AG04449 (cell line): Measurements from ENCODE around the gene PPP2R5E.

ENCODE experiments used
- CTCF ChIA-PET: fragments of 350-600 bp; formaldehyde crosslinking; extraction: SDS; loops from one replicate; lab custom pipeline; 2021; ENCODE audit warnings: antibody characterized with exemption; lab: Yijun Ruan, JAX
- POLR2A ChIA-PET: fragments of 400-600, 350-600 bp; formaldehyde crosslinking; extraction: SDS; loops from one replicate; lab custom pipeline; 2020; ENCODE audit warnings: antibody characterized with exemption, inconsistent platforms; lab: Yijun Ruan, JAX
- DNase-seq: peaks from one replicate; pipeline ENCODE4 v3.0.0-alpha.2; 2010; ENCODE audit warnings: low read depth, low spot score
- H3K4me3 ChIP-seq: 2 replicates; pipeline ENCODE4 v1.5.1; 2011; ENCODE audit warnings: low read depth, mild to moderate bottlenecking, control low read depth, low read length
- CTCF ChIP-seq: IDR thresholded peaks from one replicate; pipeline ENCODE4 v1.5.1; 2011; ENCODE audit warnings: mild to moderate bottlenecking, moderate library complexity, low read length, control low read depth, inconsistent platforms; ENCODE audit not compliant: insufficient read depth; ENCODE audit errors: missing control alignments

The PPP2R5E gene

DNA sequence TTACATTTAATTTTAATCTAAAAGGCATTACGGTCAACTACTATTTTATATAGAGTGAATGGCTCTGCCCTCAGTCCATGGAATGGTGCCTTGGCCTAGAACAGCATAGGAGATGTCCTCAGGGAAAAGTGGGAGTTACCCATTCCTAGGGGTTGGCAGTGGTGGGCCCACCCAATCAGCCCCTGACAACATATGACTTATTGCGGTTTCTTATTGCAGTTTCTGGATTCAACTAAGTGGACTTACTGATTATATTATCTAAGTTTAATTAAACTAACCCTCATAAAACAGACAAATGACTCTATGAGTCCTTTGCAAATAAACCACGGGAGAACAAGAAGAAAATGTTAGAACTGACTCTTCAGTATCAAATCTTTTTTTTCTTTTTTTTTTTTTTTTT, 2.3 kb upstream of the PPP2R5E start:
- CTCF ChIA-PET, result interaction anchor here (2.4 kb wide), 1 partner anchor 9 kb away, joined by 11 read pairs; no protein-coding TSS in a partner anchor
- TF ChIP-seq CTCF, result no peak
- DNase-seq, result no peak
- POLR2A ChIA-PET, result no interaction called here
- no peak overlapping the region for H3K4me3 ChIP-seq

- POLR2A ChIA-PET, result no interaction called here
- CTCF ChIA-PET, result interaction anchor here (0.8 to 2.4 kb wide), 6 partner anchors 10 to 225 kb away, joined by 3 to 24 read pairs (median 4); no protein-coding TSS in a partner anchor
- no peak for DNase-seq
- peak; percentile 43 for TF ChIP-seq CTCF
- peak overlapping the region; percentile 24; the same call in 1 of the 2 replicates for H3K4me3 ChIP-seq
Measured at GRCh38 chr14:63544591-63545299, 1.6 kb upstream of the PPP2R5E start.

GRCh38 chr14:63543826-63544406, 739 bp upstream of the PPP2R5E start:
- TF ChIP-seq CTCF, result no peak
- no peak for DNase-seq
- POLR2A ChIA-PET, result interaction anchor here (0.6 to 1.9 kb wide), 7 partner anchors 12 to 996 kb away, joined by 3 to 6 read pairs (median 4); partner anchors contain the start of gene HSPA2
- CTCF ChIA-PET, result interaction anchor here (0.6 to 2.4 kb wide), 8 partner anchors 8 to 226 kb away, joined by 3 to 24 read pairs (median 4); no protein-coding TSS in a partner anchor
- H3K4me3 ChIP-seq, result peak overlapping the region; percentile 96

- ChIA-PET POLR2A (interaction anchor here (0.7 to 1.9 kb wide), 5 partner anchors 10 to 154 kb away, joined by 3 to 6 read pairs (median 3); no protein-coding TSS in a partner anchor), CTCF (interaction anchor here (0.6 to 2.4 kb wide), 6 partner anchors 14 to 228 kb away, joined by 3 to 24 read pairs (median 5); no protein-coding TSS in a partner anchor)
- TF ChIP-seq CTCF, result no peak
- H3K4me3 ChIP-seq, result peak overlapping the region; percentile 85
- no peak for DNase-seq
Measured at GRCh38 chr14:63542231-63542999, 762 bp downstream of the PPP2R5E start.

DNA sequence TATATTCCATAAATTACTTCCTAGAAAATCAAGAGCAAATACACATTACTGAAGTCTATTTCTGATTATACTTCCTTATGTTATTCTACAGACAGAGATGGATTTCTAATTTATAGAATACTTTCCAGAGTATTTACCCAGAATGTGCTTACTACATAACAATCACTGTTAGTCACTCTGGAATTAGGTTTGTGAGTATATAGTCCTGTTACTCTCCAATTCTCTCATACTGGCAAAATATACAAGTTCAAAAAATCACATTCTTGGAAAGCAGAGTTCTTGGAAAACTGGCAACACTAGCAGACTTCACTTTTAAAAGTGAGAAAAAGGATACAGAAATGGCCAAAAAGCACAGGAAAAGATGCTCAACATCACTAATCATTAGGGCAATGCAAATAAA, 7.3 kb downstream of the PPP2R5E start:
- no peak overlapping the region for H3K4me3 ChIP-seq
- POLR2A ChIA-PET, result no interaction called here
- DNase-seq, result no peak
- TF ChIP-seq CTCF, result no peak
- CTCF ChIA-PET, result no interaction called here
